Suppressor macrophage (primary cell): Measurements from ENCODE around the gene PDE5A.

Experiments used
- DNase-seq, 4 experiments: peaks; one replicate each; pipeline ENCODE4 v3.0.0-alpha.2; 2020 to 2022

PDE5A gene

DNA sequence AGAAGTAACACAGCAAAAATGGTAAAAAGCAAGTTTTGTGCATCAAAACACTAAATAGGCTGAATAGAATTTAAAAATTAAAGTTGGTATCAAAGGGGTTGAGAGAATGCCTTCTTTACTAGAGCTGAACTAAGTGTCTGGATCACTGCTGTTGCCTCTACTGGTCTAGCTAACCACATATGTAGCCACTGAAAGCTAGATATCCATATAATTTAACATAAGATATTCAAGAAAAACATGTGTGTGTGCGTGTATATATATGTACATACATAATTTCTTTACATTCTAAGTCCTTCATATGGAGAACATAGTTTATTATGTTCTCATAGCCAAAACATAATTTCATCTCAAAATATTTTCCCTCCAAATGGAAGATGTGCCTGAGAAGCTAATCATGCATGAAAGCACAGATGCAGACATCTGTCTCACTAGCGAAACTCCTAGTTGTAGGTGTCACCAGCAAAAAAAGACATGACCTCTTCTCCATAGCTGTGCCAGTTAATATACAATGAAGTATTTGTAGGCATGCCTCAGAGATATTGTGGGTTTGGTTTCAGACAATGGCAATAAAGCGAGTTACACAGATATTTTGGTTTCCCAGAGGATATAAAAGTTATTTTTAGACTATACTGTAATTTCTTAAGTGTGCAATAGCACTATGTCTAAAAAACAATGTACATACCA, 47.3 kb downstream of the PDE5A start:
- no peak for DNase-seq

DNA sequence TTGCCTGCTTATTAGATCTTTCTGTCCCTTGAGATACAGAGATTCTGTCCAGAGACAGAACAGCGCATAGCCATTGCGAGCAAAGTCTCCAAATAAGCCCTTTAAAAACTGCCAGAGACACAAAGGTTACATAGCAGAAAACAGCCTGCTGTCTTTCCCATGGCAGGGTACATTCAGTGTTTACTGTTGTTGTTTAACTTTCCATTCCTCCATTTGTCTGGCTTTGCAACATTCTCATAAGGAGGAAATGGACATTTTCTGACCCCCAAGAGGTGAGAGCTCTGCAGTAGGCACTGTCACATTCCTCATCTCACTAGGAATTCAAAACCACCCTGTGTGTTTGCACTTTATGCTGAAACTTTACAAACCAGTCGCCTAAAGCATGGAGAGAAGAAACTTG, 48.3 kb downstream of the PDE5A start:
- DNase-seq, result no peak

DNA sequence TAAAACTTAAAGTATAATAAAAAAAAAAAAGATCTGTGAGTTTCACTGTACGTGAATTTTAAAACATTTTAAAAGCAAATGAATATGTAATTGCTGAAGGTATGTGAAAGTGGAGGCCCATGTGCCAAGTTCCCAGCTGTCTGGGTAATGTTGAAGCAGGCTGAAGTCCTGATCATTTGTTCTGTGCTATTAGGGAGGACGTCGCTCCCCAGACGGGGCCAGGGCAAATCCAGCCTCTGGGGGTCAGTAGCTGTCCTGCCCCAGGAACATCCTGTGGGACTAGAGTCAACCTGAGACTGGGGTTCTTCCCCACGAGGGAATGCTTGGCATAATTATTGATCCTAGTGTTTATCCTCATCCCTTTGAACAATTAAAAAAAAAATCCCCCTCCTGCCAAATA, 48.8 kb downstream of the PDE5A start:
- DNase-seq, result no peak

DNA sequence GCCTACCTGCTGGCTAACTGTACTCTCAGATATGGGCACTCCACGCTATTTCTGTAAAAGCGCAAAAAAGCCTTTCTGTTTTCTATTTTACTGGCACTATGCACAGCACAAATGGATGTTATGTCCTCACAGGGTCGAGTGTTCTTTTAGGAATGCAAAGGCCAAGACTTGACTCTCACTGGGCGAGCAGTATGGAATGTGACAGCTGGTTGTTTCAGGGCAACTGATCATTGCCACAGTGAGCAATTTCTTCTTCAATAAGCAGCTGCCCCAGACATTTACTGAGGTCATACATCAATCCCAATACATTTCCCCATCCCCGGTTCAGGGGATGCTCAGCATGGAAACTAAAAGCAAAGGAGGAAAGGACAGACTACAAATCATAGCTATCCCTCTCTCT, 58.2 kb downstream of the PDE5A start:
- no peak for DNase-seq

DNA sequence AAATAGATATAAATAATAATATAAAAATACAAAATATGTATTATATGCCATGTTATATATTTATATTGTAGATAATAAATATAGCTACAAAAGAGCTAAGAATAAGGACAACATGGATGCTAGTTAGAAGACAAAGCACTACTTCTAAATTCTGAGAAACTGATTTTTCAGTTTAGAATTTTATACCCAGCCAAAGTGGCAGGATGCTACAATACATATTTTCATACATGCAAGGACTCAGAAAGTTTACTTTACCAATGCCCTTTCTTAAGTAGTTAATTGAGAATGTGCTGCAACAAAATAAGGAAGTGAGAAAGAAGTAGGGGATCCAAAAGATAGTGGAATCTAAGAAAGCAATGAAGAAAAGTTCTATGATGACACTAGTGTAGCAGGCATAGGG, 64.5 kb downstream of the PDE5A start:
- peak in 1 of 4 experiments; percentile 1 for DNase-seq

DNA sequence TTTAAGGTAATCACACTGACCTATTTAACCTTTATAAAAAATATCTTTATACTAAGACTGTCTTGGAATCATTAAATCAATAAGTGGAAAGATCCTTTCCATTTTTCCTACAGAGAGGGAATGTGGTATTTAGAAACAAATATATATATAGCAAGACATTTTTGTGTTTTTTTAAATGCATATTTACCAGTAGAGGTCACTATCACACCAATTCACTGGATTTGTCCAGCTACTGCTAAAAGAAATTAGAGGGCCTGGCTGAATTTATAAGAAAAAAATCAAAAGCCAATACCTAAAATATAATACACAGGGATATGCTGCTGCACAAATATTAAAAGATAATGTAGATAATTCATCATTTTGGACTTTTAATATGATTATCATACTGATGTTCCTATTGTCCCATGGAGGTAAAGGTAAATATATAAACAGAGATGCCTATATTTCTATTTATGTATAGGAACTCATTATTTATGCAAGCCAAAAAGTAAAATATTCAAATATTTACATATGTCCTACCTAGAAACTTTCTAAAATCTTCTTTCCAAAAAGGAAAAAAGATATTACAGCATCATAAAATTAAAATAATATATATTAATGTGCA, 69.5 kb downstream of the PDE5A start:
- peak in 3 of 4 experiments; percentile 6 to 52 (median 42) for DNase-seq

DNA sequence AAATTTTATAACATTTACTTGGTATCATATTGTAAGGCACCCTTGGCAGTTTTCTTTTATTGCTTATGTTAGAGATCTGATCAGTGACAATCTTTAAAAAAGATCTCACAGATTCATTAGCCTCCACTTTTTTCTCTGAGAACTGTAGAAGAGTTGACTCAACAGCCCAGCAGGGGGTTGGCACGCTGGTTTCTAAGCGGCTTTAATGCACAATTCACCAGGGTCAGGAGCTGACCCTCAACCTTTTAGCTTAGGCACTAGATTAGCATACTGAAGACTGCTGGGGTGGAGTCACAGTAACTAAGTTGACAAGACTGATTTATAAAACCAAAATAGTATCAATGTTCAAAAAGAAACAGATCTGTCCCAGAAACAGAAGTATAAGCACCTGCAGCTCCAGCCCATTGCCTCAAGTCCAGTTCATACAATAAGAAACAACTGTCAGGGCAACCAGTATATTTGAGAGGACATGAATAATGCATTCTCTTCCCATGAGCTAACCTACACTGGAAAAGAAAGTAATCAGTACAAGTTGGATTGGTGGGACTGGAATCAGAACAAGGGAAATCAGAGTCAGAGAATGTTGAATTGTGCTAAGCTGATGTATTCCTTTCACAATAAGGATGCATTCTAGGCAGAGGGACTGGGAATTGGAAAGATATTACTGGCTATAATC, 77.6 kb downstream of the PDE5A start:
- no peak for DNase-seq

DNA sequence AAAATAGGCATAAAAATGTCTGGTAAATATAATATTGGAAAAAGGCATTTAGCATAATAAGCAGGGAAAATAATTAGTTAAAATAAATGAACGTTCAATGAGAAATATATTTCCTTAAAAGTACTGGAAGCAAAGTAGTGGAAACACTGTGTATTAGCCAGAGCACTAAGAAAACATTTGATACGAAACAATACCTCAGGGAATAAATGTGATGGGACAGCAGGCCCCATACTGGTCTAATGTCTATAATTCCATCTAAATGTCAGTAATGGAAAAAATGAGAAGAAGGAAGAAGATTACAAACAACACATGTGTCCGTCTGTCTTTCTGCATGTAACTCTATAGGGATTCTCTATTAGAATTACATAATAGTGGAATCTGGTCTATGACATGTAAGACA, 79.0 kb downstream of the PDE5A start:
- no peak for DNase-seq

DNA sequence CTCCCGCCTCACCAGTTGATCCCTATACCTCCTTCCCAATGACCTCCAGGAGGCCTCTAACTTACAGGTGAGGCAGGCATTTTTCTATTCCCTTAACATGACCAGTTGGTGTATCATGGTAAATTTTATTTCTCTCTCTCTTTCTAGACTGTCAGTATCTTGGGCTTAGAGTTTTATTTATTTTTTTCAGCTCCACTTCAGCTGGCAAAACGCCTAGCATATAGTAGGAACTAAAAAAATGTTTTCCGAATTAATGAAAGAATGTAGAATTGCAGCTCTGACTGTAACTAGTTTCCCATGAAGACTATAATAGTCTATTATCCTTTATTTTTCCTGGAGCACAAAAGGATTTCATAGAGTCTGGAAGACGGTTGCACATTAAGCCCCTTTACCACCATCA, 84.8 kb downstream of the PDE5A start:
- no peak for DNase-seq

DNA sequence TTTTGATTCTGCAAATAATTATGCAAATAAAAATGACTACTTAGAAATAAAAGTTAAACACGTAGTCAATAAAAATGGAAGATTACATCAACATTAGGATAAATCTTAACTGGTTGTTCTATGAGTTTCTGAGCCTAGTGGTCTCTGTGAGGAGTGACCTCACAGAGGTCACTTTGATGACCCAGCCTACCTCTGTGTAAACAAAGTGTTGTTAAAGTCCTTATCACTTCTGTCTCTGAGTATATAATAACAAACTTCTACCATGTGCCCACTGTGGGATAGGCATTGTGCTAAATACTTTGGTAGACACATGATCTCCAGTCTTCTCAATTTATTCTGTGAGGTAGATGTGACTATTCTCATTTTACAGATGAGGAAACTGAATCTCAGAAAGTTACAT, 85.4 kb downstream of the PDE5A start:
- DNase-seq, result no peak

DNA sequence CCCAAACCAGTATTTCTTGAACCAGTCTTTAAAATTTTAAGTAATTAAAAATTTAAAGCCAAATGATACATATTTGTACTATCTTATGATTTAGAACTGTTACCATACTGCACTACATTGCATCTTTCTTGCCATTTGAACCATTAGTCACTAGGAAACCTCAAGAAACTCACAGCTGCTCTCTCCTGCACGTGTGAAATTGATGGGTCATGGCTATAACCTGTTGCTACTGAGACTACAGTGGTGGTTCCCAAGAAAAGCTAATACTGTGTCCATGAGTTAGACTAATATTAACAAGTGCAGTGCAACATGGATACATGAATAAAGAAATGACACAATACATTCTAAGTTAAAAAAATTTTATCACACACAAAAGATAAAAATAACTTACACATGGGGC, 88.4 kb downstream of the PDE5A start:
- no peak for DNase-seq

DNA sequence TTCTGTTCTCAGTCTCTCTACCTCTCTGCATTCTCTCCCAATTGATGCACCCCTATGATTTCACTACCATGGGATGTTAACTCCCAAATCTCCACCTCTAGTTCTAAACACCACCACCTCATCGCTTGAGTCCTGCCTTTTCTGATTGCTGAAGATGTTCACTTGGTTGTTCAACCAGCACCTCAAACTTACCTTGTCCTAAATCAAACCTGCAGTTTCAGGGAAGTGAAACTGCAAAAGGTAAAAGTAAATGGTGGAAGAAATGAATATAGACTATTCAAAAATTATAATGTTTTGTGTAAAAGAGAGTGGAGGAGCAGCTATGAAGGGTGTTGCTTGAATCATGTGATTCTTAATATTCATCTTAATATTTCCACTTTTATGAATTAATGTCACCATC, 91.0 kb downstream of the PDE5A start:
- no peak for DNase-seq

DNA sequence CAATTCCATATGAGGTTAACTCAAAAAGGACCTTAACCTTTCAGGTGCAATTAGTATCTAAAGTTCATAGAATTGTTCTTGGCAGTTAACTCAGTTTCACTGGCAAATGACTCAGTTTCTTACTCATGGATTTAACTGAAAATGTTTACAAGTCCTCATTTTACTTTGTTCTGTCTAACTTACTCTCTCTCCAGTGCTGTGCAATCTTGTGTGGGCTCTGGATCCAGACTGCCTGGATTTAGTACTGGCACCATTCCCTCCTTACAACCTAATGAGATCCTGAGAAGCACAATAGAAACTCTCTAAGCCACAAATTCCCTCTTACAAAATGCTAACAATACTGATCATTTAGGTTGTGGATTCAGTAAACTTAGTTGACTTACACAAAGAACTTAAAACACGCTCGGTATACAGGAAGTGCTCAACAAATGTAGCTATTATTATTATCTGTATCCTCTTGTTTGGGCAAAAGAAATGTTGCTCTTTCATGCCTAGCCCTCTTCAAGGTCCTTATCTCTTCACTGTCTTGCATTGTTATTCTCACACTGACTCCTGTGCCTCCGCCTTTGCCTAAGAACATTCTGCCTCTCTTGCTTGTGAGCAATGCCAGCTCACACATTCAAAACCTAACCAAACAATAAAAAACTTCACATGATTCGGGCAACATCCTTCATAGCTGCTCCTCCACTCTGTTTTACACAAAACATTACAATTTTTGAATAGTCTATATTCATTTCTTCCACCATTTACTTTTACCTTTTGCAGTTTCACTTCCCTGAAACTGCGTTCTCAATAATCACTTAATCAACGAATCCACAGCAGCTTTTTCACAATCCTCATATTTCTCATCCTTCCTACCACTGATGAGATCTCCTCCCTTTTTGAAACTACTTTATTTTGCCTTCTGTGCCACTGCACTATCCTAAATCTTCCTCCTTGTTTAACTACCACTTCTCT, 91.8 kb downstream of the PDE5A start:
- DNase-seq, result no peak

DNA sequence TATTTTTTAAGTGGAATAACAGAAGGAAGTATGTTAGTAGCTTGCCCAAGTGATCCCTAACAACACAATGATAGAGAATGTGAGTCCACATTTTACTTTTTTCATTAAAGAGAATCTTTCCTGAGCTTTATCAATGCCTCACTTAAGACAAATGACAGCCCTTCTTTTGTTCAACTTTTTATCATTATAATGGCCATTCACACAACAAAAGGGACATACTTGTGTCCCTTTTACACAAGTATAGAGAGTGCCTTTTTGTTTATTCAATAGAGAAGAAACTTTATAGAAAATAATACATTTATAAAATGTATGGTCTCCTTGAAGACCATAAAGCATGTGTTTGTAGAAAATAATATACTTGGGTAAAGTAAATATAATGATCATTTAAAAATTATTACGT, 96.3 kb downstream of the PDE5A start:
- DNase-seq, result no peak

DNA sequence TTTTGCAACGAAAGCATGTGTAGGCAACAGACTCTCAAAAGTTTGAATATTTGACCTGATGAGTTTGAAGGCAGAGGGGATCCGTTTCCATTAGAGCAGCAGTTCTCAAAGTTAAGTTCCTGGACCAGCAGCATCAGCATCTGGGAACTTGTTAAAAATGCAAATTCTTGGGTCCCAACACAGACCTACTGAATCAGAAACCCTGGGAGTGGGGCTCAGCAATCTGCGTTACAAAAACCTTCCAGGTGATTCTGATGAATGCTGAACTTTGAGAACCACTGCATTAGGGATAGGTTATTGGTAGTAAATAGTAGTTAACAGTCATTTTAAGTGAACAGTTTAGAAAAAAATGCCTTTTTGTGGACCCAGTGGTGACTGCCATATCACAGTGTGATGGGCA, 98.8 kb downstream of the PDE5A start:
- DNase-seq, result no peak

DNA sequence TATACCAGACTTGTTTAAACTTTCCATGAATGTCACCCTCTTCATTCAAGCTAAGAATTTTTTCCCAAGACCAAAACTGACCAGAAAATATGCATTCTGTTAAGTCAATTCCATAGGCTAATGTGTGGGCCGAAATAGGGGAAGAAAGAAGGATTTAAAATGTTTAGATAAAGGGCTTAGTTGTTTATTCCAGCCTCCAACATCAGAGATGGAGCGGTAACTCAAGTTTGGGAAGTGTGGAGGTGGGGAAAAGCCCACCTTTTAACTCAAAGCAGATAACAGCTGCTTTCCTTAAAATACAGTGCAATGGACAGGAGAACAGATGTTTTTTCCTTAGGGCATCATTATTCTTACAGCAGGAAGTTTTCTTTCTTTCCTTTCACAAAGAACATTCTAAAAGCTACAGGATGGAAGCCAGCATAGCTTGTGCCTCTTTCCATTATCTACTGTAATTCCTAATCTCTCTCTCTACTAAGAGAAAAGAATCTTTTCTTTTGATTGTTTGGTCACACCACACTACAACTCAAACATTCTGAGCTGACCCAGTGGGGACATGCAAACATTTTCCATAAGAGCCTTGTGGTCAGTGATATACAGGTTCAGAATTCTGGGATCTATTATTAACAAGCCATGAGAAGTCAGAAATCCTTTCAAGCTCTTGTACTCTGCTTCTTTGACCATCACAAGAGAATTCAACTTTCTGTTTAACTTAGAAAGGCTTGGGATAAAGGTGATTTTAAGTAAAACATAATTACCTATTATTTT, 101.6 kb downstream of the PDE5A start:
- DNase-seq, result no peak

DNA sequence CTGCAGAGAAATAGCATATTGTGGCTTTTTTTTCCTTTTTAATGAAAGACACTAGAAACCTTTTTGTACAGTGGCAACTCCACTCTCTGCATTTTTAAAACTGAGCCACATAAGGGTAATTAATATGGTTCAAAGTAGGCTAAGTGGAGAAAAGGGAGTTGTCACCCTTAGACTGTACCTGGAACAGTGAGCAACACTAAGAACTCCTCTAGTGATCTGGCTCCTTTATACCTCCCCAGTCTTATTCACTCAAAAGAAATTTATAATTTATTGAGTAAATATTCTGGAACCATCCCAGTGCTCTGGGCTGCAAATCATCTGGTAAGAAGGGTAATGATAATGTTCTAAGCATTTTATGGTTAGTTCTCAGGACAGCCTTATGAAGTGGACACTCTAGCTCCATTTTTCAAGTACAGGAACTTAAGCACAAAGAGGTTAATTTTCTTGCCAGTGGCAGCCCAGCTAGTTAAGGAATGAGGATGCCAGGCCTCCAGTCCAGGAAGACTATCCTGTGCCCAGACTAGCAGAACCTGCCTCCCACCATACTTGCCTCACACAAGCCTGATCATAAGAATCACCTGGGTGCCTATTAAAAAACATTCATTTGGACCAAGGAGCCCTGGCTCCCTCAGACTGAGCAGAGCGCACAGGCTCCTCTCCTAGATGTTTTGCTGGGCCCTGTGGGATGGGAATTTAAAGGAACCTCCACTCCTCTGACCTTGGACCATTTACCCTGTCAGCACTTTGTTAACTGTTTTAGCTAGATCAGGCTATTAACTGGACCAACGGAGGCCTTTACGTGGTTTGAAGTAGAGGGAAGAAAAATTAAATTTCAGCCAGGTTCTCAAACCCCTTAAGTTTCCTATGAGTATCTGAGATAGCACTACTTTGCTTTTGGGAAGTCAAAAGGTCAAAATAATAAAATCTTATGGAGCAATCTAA, 102.6 kb downstream of the PDE5A start:
- no peak for DNase-seq

DNA sequence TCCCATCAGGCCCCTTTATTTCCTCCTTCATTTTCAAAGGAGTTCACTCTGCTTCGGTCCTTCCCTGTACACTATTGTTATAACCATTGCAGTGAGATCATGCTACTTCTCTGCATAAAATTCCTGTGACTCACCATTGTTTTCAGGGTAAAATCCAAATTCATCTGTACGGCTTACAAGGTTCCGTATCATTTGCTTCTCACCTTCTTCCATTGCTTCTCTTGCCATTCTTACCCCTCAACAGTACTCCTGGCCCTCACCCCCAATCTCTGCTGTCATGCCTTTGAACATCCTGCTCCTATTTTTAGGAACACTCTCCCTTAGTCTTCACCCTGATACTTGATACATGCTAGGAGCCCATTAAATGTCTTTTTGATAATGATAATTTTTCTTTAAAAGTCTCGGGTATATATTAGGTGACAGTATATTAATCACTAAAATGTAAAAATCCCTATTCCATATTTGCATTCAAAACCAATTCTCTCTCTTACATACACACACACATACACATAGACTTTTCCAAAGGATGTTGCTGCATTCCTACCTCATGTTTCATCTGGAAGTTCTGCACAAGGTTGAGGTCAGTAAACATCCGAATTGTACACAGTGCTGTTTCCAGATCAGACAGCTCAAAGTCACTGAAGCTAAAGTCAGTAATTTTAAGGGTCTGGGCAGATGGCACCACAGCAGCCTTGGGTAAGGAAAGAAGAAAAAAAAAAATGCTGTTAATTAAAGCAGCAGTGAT, 103.4 kb downstream of the PDE5A start:
- DNase-seq, result no peak

DNA sequence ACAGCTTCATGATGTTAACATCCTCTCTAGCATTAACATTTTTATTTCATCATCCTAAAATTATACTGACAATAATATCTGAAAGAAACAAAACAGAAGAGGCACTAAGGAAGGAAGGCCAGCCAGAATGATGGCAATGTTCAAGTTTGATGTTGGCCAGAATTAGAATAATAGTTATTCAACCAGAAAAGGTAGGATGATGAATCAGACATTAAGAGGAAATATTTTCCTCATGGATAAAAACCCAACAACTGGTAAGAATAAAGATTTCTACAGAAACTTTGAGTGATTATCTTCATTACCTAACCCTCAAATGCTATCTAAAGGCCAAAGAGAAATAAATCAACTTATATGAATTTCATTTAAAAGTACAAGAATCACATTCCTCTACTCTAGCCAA, 105.2 kb downstream of the PDE5A start:
- DNase-seq, result no peak

DNA sequence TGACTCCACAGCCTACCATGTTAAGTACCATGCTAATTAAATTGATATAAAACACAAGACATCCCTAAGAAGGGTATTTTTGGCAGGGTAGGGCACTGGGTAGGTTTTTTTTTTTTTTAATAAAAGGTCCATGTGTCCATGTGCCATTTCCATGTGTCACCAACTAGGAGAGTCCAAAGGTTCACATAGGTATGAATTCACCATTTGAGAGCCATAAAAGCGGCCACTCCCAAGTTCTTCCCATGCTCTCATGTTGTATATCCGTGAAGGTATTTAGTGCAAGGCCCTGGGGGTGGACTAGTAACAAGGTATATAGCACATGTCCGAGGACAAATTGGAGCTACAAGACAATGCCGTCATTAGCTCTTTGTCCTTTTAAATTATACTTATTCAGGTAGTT, 107.3 kb downstream of the PDE5A start:
- no peak for DNase-seq
